SW480 (cell line): Measurements from ENCODE around the gene BRDT.
"Not testable (repeated sequence)": the region's sequence is repeated elsewhere in the genome, so short reads cannot be mapped to it uniquely, and the experiment has no call there.

ENCODE experiments used
- DNase-seq: peaks from one replicate; pipeline ENCODE4 v3.0.0-alpha.2; 2016; ENCODE audit warnings: low spot score

BRDT gene

DNA sequence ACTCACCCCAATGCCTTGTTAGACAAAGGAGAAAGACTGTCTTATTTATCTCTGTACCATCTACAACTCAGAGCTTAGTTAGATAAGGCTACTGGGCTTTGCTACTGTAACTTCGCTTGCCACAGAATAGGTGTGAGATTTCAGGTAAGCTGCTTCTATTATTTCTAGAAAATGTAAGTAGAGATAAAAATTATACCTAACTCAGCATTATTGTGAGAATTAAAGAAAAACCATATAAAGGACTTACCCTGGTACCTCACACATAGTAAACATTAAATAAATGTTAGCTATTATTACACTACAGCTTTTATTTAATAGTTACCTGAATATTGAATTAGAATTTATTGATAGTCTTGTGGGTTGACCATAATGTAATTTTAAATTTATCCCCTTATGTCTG, 44.1 kb downstream of the BRDT start:
- DNase-seq, result no peak

DNA sequence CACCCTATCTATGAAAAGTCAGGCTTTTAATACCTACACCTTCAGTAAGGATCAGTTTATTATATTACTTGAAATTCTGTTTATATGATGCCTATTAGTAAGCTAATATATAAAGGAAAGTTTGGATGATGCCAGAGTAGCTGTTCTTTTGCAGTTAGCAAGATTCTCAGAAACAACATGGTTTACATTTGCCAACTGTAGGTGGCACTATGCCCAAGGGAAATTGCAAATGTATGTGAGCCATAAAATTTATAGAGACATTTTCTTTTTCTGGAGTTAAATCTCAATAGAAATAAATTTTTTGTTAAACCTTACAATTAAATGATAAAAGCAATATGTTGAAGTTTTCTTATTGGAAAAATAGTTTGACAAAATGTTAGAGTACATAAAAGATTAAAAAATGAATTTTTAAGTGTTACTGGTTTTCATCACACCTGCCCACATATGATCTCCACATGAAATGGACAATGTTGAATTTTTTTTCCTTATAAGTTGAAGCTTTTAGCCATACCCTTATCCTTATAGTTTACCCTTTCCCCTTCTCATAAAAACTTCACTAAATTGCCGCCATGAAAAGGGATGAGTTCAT, 48.5 kb downstream of the BRDT start:
- DNase-seq, result peak; percentile 44

DNA sequence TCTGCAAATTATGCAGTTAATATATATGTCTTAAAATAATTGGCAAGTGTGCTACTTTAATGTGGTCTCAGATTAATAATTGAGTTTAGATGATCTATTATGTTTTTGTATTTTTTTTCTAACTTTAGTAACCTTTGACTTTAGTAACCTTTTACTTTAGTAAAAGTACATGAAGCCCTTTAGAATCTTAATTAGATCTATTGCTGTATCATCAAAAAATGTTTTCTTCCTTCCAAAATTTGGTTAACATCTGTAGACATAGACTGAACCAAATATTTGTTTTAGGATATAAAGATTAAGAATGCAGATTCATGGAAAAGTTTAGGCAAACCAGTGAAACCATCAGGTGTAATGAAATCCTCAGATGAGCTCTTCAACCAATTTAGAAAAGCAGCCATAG, 54.9 kb downstream of the BRDT start:
- no peak for DNase-seq

DNA sequence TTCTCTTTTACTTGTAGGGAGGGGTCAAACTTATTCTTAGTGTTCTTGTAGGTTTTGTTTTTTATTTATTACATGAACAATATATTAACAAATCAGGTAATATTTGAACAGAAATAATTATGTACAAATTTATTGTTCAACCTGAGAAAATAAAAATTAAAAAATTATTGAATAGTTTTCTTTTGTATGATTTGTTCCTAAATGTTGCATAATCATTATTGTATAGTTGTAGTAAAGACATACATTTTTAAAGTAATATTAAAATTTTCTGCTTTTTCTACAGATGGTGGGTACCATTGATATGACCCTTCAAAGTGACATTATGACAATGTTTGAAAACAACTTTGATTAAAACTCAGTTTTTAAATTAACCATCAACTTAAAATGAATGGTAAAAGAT, 64.7 kb downstream of the BRDT start:
- no peak for DNase-seq

DNA sequence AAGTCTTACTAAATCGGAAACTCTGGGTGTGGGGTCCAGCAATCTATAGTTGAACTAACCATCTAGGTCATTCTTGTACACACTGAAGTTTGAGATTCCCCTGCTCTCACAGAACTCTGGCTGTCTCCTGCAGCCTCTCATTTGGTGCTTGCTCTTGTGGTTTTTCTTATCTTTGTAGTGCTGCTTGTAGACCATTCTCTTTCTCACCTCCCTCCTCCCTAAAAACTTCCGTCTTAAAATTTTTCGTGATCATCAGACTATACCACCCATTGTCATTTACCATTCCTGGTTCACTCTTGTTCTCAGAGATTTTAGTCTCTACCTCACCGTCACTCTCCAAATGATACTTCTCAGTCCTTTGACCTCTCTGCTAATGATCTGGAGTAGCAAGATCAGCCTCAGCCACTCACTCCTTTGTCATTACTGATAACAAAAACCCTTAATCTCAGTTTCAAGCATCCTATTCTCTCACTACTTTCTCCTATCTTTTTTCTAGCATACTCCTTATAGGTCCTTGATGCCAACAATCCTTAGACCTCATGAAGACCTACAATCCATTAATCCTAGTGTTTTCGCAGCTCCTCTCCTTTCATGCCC, 67.6 kb downstream of the BRDT start:
- no peak for DNase-seq

DNA sequence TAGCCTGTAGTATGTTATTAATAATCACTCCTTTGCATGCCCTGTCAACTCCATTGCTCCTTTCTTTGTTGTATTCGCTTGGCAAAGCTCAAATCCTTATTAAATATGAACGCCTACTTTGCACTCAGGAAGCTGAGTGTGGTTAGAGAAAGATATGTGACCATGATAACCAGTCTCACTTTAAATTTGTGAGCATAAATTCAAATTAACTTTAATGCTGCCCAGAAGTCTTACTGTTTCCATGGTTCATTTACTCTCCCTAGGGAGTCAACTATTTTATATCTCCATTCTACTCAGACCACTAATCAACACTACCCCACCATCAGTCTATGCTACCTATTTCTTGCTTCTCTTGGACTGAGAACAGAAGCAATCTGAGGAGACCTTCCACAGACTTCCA, 68.5 kb downstream of the BRDT start:
- DNase-seq, result no peak

DNA sequence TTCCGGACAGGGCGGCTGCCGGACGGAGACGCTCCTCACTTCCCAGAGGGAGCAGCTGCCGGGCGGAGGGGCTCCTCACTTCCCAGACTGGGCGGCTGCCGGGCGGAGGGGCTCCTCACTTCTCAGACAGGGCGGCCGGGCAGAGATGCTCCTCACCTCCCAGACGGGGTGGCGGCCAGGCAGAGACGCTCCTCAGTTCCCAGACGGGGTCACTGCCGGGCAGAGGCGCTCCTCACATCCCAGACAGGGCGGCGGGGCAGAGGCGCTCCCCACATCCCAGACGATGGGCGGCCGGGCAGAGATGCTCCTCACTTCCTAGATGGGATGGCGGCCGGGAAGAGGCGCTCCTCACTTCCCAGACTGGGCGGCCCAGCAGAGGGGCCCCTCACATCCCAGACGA, 76.8 kb downstream of the BRDT start:
- not testable (repeated sequence) for DNase-seq

DNA sequence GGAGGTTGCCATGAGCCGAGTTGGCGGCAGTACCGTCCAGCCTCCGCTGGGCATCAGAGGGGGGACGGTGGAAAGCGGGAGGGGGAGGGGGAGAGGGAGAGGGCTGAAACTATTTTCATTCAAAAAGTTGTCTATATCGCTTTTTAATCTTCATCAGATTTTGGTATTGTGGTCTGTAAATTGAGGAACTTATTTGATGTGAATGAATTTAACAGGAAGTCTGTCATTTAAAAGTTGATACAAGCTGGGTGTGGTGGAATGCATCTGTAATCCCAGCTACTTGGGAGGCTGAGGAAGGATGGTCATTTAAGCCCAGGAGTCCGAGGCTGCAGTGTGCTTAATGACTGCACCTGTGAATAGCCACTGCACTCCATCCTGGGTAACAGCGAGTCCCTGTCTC, 77.6 kb downstream of the BRDT start:
- DNase-seq, result no peak

DNA sequence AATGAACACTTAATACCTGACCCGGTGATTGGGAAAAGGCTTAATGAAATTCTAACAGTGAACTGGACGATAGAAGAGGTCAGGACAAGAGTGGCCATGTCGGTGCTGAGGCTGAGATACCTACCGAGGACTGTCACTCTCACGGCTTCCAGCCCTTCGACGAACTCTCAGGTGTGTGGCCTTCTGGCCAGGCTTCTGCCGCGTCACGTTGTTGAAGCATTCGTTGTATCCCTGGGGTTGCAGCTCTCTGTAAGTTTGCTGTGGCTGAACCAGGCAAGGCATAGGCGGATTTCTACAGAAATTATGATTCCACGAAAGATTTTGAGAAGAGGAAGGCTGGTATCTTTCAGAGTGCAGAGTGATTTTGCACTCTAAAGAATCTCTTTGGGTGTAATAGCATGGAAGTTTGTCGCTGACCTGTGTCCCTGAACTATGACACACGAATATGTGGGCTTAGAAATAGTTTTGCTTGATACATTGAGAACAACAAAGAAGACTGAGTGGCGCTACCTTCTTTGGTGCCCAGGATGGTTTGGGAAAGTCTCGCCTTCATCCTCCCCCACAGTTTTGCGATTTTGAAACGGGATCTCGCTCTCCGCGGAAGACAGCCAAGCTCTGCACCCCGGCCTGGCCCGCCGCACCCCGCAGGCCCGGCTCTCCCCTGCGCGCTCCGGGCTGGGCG, 80.2 kb downstream of the BRDT start:
- DNase-seq, result peak; percentile 43

DNA sequence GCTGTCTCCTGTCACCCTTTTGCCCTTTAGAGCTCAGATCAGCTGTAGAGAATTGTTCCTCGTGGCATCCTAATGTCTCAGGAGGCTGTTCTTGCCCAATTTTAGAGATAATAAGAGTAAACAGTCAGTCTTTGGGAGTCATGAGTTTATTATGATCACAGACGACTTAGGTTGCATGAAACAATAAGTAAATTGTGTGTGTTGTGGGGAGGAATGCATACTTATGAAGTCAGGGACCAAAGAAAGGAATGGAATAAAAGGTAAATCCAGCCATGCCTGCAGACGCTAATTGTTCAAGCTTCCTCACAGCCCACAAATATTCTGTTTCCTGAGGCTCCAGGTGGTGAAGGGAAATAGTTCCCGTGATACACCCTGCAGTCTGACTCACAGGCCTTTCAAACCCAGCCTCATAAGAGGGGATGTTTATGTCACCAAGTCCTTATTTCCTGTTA, 81.5 kb downstream of the BRDT start:
- peak; percentile 92 for DNase-seq

DNA sequence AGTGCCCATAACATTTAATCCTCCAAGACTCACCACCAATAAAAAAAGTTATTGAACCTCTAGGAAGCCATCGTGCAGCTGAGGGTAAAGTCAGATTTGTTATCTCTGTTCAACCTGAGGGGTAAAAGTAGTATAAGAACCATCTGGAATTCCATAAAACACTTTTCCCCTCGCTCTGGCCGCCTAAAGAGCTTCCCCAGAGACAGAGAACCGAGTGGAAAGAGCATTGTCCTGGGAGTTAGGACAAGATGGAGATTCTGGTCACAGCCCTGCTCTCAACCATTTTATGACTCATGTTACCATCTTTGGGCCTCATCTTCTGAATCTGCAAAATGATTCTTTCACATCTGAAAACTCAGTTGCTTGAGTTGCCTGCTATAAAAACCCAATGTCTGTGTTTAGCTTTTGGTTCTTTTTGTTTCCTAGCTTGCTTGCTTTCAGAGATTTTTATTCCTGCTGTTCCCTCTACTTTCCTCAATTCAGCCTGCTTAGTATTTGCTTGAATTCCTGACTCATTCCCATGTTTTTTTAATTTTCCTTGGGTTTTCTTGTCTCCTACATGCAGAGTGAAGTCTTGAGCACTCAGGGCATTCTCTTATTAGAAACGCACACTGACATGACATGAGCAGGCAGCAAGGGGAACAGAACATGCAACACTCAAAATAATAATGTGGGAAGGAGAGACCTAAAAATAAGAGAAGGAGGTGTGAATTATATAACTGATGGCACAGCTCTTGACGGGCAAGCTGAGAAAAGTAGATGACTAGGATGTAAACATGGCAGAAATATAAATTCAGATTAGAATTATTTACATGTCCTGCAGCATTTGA, 82.3 kb downstream of the BRDT start:
- no peak for DNase-seq

DNA sequence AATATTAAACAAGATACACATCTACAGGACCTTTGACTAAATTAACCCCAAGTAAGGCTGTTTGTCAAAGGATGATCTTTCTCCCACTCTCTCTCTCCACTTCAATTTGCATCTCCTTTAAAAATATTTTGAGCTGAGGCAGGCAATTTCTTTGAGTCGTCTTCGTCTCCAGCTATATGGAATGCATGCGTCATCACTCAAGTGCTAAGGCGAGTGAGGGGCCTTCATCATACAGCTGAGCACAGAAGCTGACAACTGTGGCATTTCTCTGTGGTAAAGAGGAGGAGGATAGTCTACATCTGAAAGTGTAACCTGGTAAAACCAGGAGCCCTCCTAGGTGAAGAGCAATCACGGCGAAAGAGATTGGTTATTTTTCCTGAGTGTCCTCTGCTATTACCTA, 88.2 kb downstream of the BRDT start:
- DNase-seq, result no peak

DNA sequence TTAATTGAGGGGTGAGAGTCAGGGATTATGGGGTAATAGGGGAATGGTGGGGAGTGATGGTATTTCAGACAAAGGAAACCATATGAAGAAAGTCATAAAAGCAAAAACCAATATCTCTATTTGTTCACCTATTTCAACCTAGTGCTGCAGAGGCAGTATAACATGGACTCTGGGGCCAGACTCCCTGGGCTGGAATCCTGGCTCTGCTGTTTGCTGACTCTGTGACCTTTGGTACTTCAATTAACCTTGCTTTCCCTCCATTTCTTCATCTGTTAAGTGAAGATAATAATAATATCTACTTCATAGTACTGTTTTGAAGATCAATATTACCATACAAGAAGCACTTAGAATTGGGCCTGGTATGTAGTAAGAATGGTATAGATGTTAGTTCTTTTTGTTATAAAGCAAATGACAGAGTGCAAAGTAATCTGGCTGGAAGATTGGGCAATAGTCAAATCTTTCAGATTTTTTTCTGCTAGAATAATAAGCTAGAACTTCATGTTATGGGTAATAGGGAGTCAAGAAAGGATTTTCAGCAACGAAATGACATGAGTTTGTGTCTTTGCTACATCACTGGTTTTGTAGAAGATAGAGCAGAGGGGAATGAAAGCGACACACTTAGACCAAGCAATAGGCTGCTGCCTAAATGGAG, 89.6 kb downstream of the BRDT start:
- no peak for DNase-seq

DNA sequence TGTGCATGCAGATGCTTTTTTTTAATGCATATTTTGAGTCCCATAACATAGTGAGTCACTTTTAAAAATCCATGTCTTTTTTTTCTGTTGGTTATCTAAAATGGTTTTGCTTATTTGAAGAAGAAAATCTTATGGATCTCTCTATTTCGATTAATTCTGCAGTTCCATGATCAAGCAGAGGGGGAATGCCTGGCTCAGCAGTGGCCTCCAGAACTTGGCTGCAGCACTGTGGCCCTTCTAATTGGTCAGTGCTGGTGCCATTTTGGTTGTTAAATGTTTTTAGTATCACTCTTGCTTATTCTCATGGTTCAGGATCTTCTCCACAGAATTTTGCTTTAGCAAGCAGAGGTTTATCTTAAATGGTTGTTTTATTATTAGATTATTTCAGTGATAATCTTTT, 91.8 kb downstream of the BRDT start:
- DNase-seq, result no peak

DNA sequence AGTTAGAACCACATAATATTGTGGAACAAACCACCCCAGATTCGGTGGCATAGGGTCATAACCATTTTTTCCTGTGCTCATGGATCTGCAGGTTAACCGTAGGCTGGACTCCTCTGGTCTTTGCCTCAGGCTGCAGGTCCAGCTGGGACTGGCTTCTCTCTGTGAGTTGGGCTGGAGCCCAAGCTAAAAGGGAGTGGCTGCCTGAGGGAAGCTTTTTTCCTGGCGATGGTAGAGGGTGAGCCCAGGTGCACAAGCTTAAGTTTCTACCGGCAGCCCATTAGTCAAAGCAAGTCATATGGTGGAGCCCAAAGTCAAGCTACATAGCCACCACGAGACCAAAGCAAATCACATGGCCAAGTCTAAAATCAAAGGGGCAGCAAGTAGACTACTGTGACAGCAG, 94.4 kb downstream of the BRDT start:
- DNase-seq, result no peak

DNA sequence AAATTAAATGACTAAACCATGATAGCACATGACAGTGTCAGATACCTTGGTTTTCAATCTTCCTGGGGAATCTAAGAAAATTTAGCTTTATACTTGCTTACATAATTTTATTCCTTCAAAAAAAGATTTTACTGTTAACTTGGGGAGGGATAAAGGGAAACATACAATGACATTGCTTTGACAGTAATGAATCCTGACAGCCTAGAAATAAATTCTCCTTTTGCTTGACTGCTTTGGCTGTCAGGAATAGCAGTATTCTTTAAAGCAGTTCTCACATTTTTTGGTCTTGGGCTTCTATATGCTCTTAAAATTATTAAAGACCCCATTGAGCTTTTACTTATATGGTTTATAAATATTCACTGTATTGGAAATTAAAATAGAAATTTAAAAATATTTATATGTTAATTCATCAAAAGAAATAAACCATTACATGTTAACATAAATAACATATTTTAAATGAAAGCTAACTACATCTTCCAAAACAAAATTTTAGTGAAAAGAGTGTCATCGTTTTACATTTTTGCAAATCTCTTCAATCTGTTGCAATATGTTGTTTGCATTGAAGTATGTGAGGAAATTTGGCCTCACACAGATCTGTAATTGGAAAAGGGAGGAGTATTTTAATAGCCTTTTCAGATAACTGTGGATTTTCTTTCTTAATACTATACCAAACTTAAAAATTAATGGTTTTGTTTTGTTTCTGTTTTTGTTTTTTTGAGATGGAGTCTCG, 96.7 kb downstream of the BRDT start:
- DNase-seq, result no peak

DNA sequence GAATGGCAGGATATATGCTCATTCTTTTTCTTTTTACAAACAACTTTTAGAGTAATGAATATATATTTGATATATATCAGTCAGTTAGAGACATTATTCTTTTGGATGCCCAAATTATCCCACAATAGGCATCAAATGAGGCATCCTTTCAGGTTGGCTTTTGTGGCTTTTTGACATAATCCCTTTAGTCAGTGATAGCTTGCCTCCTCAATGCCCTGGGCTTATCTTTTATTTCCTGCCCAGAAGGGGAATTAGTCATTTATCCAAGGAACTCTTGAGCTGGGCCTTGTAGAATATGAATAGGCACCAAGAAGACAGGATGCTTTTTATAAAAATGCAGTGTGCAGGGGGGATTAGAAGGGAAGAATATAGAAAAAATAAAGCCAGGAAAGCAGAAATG, 102.7 kb downstream of the BRDT start:
- no peak for DNase-seq
